ENCODE data around the gene CSNK1G1.
"Not testable (repeated sequence)": the region's sequence is repeated elsewhere in the genome, so short reads cannot be mapped to it uniquely, and the experiment has no call there.

Gene CSNK1G1

GRCh38 chr15:64337761-64338160 lies 18.2 kb downstream of the CSNK1G1 start:
- Histone ChIP-seq H2AK5ac (ENCODE audit: low read length) (no peak overlapping the region), H3K23ac (ENCODE audit: low read length) (no peak overlapping the region), H3K9ac (ENCODE audit: low read length) (no peak overlapping the region), H3K18ac (ENCODE audit: low read length) (no peak overlapping the region), H2BK120ac (ENCODE audit: insufficient read depth, low read length, poor library complexity) (no peak overlapping the region), H2AFZ (ENCODE audit: insufficient read depth, low read length, poor library complexity) (no peak overlapping the region), H3K4ac (ENCODE audit: low read depth, low read length) (no peak overlapping the region), H3K9me3 (ENCODE audit: insufficient read depth, low read depth, low read length) (no peaks in the 10 kb centered on the region), H3K4me2 (ENCODE audit: low read length) (no peak overlapping the region), H4K91ac (ENCODE audit: low read depth, low read length) (no peak overlapping the region), H2BK5ac (ENCODE audit: low read depth, low read length, poor library complexity) (no peak overlapping the region), H3K27ac (ENCODE audit: low read depth, low read length) (no peak overlapping the region), H3K79me1 (ENCODE audit: low read length) (no peaks in the 10 kb centered on the region), H2BK12ac (ENCODE audit: low read length) (no peak overlapping the region), H3K14ac (ENCODE audit: low read length) (no peak overlapping the region), H3K79me2 (ENCODE audit: control insufficient read depth, insufficient read depth, low read length, poor library complexity) (no peaks in the 10 kb centered on the region), H3K27me3 (ENCODE audit: insufficient read depth, low read length) (no peaks in the 10 kb centered on the region), H3K4me1 (ENCODE audit: control insufficient read depth in 1 of 2, insufficient read depth in 2 of 2, low read length in 2 of 2) (no peaks in the 10 kb centered on the region), H4K12ac (ENCODE audit: low read depth, low read length) (no peak overlapping the region), H3K4me3 (ENCODE audit: low read depth, low read length) (no peak overlapping the region), H3K36me3 (ENCODE audit: control insufficient read depth in 1 of 2, insufficient read depth in 2 of 2, low read length in 2 of 2) (peaks cover 2 to 3% of the 10 kb centered on the region in 2 experiments), H4K8ac (ENCODE audit: low read depth, low read length) (no peak overlapping the region)
- no peak for DNase-seq
- no CpG with 5 or more reads among the region's 2 CpGs for whole genome bisulfite sequencing (ENCODE audit: extremely low coverage, insufficient coverage, insufficient read length)

- Histone ChIP-seq H3K23ac (ENCODE audit: low read length) (no peak overlapping the region), H3K79me1 (ENCODE audit: low read length) (no peaks in the 10 kb centered on the region), H2BK120ac (ENCODE audit: insufficient read depth, low read length, poor library complexity) (no peak overlapping the region), H3K4ac (ENCODE audit: low read depth, low read length) (no peak overlapping the region), H2BK5ac (ENCODE audit: low read depth, low read length, poor library complexity) (no peak overlapping the region), H3K4me1 (ENCODE audit: control insufficient read depth in 1 of 2, insufficient read depth in 2 of 2, low read length in 2 of 2) (no peaks in the 10 kb centered on the region), H3K9me3 (ENCODE audit: insufficient read depth, low read depth, low read length) (no peaks in the 10 kb centered on the region), H4K8ac (ENCODE audit: low read depth, low read length) (no peak overlapping the region), H3K14ac (ENCODE audit: low read length) (no peak overlapping the region), H3K79me2 (ENCODE audit: control insufficient read depth, insufficient read depth, low read length, poor library complexity) (no peaks in the 10 kb centered on the region), H2AK5ac (ENCODE audit: low read length) (no peak overlapping the region), H3K27ac (ENCODE audit: low read depth, low read length) (no peak overlapping the region), H2AFZ (ENCODE audit: insufficient read depth, low read length, poor library complexity) (no peak overlapping the region), H3K36me3 (ENCODE audit: control insufficient read depth in 1 of 2, insufficient read depth in 2 of 2, low read length in 2 of 2) (no peaks in the 10 kb centered on the region), H3K27me3 (ENCODE audit: insufficient read depth, low read length) (no peaks in the 10 kb centered on the region), H4K12ac (ENCODE audit: low read depth, low read length) (no peak overlapping the region), H3K4me3 (ENCODE audit: low read depth, low read length) (no peak overlapping the region), H3K18ac (ENCODE audit: low read length) (no peak overlapping the region), H2BK12ac (ENCODE audit: low read length) (no peak overlapping the region), H3K9ac (ENCODE audit: low read length) (no peak overlapping the region), H4K91ac (ENCODE audit: low read depth, low read length) (no peak overlapping the region), H3K4me2 (ENCODE audit: low read length) (no peak overlapping the region)
- WGBS (ENCODE audit: extremely low coverage, insufficient coverage, insufficient read length) = no CpG with 5 or more reads among the region's 9 CpGs
- DNase-seq = peak; percentile 15 to 32
Measured at GRCh38 chr15:64333986-64334929, 21.7 kb downstream of the CSNK1G1 start.

- Histone ChIP-seq H3K9ac (ENCODE audit: low read length) (no peak overlapping the region), H3K18ac (ENCODE audit: low read length) (no peak overlapping the region), H4K8ac (ENCODE audit: low read depth, low read length) (no peak overlapping the region), H3K4ac (ENCODE audit: low read depth, low read length) (no peak overlapping the region), H4K12ac (ENCODE audit: low read depth, low read length) (no peak overlapping the region), H3K14ac (ENCODE audit: low read length) (no peak overlapping the region), H3K23ac (ENCODE audit: low read length) (no peak overlapping the region), H2BK12ac (ENCODE audit: low read length) (no peak overlapping the region), H3K27ac (ENCODE audit: low read depth, low read length) (no peak overlapping the region), H2BK5ac (ENCODE audit: low read depth, low read length, poor library complexity) (no peak overlapping the region), H2BK120ac (ENCODE audit: insufficient read depth, low read length, poor library complexity) (no peak overlapping the region), H3K79me2 (ENCODE audit: control insufficient read depth, insufficient read depth, low read length, poor library complexity) (no peaks in the 10 kb centered on the region), H3K36me3 (ENCODE audit: control insufficient read depth in 1 of 2, insufficient read depth in 2 of 2, low read length in 2 of 2) (no peaks in the 10 kb centered on the region), H2AFZ (ENCODE audit: insufficient read depth, low read length, poor library complexity) (no peak overlapping the region), H3K4me1 (ENCODE audit: control insufficient read depth in 1 of 2, insufficient read depth in 2 of 2, low read length in 2 of 2) (no peaks in the 10 kb centered on the region), H3K79me1 (ENCODE audit: low read length) (no peaks in the 10 kb centered on the region), H3K9me3 (ENCODE audit: insufficient read depth, low read depth, low read length) (no peaks in the 10 kb centered on the region), H3K4me2 (ENCODE audit: low read length) (no peak overlapping the region), H3K4me3 (ENCODE audit: low read depth, low read length) (no peak overlapping the region), H3K27me3 (ENCODE audit: insufficient read depth, low read length) (no peaks in the 10 kb centered on the region), H4K91ac (ENCODE audit: low read depth, low read length) (no peak overlapping the region), H2AK5ac (ENCODE audit: low read length) (no peak overlapping the region)
- WGBS (ENCODE audit: extremely low coverage, insufficient coverage, insufficient read length) = no CpG with 5 or more reads among the region's 2 CpGs
- DNase-seq = no peak
Measured at GRCh38 chr15:64333516-64333915, 22.5 kb downstream of the CSNK1G1 start.

GRCh38 chr15:64331668-64332067 lies 24.3 kb downstream of the CSNK1G1 start:
- H3K18ac ChIP-seq (ENCODE audit: low read length) = not testable (repeated sequence)

More at GRCh38 chr15:64331668-64332067, 24.3 kb downstream of the CSNK1G1 start:
- not testable (repeated sequence) for H2AK5ac ChIP-seq (ENCODE audit: low read length); H3K79me2 ChIP-seq (ENCODE audit: control insufficient read depth, insufficient read depth, low read length, poor library complexity); H3K9me3 ChIP-seq (ENCODE audit: insufficient read depth, low read depth, low read length); H3K9ac ChIP-seq (ENCODE audit: low read length); H2BK120ac ChIP-seq (ENCODE audit: insufficient read depth, low read length, poor library complexity); H2BK12ac ChIP-seq (ENCODE audit: low read length); H2BK5ac ChIP-seq (ENCODE audit: low read depth, low read length, poor library complexity); H4K12ac ChIP-seq (ENCODE audit: low read depth, low read length); DNase-seq; H3K23ac ChIP-seq (ENCODE audit: low read length); H3K27me3 ChIP-seq (ENCODE audit: insufficient read depth, low read length); H3K27ac ChIP-seq (ENCODE audit: low read depth, low read length); H4K91ac ChIP-seq (ENCODE audit: low read depth, low read length); H3K4ac ChIP-seq (ENCODE audit: low read depth, low read length); H3K4me3 ChIP-seq (ENCODE audit: low read depth, low read length); H3K4me2 ChIP-seq (ENCODE audit: low read length); H3K79me1 ChIP-seq (ENCODE audit: low read length); H3K36me3 ChIP-seq (ENCODE audit: control insufficient read depth in 1 of 2, insufficient read depth in 2 of 2, low read length in 2 of 2); H2AFZ ChIP-seq (ENCODE audit: insufficient read depth, low read length, poor library complexity); H3K14ac ChIP-seq (ENCODE audit: low read length); H4K8ac ChIP-seq (ENCODE audit: low read depth, low read length); H3K4me1 ChIP-seq (ENCODE audit: control insufficient read depth in 1 of 2, insufficient read depth in 2 of 2, low read length in 2 of 2)
- no CpG with 5 or more reads among the region's 3 CpGs for WGBS (ENCODE audit: extremely low coverage, insufficient coverage, insufficient read length)
